Activated CD4-positive, alpha-beta T cell treated with anti-CD3 and anti-CD28 coated beads for 24 hours (primary cell): Measurements from ENCODE around the gene GRB7.
"Not testable (repeated sequence)": the region's sequence is repeated elsewhere in the genome, so short reads cannot be mapped to it uniquely, and the experiment has no call there.

ENCODE experiments used
- DNase-seq, 2 donors: peaks; one replicate each; pipeline ENCODE4 v3.0.0-alpha.2; 2020; ENCODE audit warnings: low read depth in 2 of 2

The GRB7 gene

GRCh38 chr17:39709319-39709997 is 28.3 kb upstream of the GRB7 start:
- no peak for DNase-seq

GRCh38 chr17:39709998-39710964 is 27.5 kb upstream of the GRB7 start:
- DNase-seq: no peak

DNA sequence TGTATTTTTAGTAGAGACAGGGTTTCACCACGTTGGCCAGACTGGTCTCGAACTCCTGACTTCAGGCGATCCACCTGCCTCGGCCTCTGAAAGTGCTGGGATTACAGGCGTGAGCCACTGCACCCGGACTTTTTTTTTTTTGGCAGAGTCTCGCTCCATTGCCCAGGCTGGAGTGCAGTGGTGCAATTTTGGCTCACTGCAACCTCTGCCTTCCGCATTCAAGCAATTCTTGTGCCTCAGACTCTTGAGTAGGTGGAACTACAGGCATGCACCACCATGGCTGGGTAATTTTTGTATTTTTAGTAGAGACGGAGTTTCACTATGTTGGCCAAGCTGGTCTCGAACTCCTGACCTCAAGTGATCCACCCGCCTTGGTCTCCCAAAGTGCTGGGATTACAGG is 26.7 kb upstream of the GRB7 start:
- DNase-seq: not testable (repeated sequence)

- no peak for DNase-seq
These were observed 25.9 kb upstream of the GRB7 start for GRCh38 chr17:39711851-39712250.

DNA sequence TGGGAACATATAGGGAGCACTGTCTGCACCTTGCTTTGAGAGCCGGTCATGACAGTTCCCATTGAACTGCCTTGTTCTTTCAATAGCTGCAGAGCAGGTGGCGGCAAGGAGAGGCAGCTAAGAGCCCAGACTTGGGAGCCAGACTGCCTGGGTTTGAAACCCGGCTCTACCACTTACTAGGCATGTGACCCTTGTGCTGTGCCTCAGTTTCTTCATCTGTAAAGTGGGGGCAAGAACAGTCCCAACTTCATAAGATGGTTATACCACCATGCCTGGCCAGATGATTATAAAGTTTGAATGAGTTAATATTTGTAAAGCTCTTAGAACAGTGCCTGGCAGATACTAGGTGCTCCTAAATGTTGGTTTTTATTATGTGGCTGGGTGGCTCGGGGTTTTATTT is 23.5 kb upstream of the GRB7 start:
- DNase-seq: no peak

DNA sequence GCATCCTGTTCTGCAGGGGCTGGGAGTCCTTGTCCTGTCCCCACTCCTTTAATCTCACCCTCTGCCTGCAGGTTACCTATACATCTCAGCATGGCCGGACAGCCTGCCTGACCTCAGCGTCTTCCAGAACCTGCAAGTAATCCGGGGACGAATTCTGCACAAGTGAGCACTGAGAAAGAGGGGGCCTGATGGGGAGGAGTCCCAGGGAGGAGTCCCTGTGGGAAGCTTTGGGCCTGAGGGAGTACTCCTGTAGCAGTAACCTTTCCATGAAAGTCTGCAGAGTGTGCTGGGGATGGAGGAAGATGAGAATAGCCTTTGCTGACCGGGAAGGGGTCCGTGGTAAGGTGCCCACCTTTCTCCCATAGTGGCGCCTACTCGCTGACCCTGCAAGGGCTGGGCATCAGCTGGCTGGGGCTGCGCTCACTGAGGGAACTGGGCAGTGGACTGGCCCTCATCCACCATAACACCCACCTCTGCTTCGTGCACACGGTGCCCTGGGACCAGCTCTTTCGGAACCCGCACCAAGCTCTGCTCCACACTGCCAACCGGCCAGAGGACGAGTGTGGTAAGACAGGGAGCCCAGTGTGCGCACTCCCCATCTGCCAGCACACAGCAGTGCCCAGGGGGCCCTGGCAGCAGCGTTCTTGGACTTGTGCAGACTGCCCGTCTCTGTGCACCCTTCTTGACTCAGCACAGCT is 22.2 kb upstream of the GRB7 start:
- no peak for DNase-seq

DNA sequence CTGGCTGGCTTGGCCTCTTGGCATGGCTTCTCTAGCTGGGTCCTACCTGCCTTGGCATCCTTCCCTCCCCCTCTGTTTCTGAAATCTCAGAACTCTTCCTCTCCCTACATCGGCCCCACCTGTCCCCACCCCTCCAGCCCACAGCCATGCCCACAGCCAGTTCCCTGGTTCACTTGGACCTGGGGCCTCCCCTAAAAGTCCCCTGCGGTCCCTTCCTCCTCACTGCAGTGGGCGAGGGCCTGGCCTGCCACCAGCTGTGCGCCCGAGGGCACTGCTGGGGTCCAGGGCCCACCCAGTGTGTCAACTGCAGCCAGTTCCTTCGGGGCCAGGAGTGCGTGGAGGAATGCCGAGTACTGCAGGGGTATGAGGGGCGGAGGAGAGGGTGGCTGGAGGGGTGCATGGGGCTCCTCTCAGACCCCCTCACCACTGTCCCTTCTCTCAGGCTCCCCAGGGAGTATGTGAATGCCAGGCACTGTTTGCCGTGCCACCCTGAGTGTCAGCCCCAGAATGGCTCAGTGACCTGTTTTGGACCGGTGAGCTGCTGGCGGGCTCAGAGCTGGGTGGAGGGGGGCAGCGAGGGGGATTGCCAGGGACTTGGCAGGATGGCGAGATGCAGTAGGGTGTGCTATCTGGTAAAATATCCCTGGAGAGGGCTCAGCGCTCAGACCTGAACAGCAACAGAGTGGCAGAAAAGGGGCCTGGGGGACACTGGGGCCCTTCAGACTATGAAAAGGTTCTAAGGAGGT is 21.5 kb upstream of the GRB7 start:
- no peak for DNase-seq

- no peak for DNase-seq
These were observed 20.7 kb upstream of the GRB7 start for GRCh38 chr17:39716879-39717536.

GRCh38 chr17:39717660-39718059 is 20.1 kb upstream of the GRB7 start:
- DNase-seq: no peak

DNA sequence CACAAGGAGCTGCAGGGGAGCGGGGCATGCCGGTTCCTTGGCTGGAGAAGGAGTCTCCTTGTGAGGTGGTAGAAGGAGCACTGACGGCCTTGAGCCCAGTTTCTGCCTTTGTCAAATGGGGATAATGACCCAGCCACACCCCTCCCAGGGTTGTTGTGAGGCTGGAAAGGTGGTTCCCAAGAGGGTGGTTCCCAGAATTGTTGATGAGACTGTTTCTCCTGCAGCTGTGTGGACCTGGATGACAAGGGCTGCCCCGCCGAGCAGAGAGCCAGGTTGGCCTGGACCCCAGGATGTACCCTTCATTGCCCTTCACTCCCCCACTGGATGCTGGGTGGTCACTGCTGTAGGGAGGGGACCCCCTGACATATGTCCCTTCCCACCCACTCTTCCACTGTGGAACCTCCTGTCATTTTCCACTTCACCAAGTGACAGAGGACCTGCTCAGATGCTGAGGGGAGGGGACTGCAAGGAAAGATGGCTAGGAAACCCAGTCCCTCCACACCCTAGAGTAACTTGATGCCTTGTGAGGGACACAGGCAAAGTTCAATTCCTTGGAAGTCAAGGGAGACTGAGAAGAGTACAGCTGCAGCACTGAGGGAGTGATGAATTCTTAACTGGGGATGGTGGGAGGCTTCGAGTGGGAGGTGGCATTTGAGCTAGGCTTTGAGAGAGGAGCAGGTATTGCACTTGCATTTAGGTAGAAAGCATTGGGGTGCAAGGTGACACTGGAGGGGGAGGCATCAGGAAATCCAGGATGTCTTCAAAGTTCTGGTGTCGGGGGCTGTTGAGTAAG is 18.0 kb upstream of the GRB7 start:
- no peak for DNase-seq

DNA sequence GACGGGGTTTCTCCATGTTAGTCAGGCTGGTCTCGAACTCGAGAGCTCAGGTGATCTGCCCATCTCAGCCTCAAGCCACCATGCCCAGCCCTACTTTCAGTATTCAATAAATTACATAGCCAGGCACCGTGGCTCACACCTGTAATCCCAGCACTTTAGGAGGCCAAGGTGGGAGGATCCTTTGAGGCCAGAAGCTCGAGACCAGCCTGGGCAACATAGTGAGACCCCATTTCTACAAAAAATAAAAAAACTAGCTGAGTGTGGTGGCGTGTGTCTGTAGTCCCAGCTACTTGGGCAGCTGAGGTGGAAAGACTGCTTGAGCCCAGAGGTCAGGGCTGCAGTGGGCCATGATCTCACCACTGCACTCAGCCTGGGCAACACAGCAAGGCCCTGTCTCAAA is 15.6 kb upstream of the GRB7 start:
- no peak for DNase-seq

- DNase-seq: no peak
These were observed 14.5 kb upstream of the GRB7 start for GRCh38 chr17:39722965-39723848.

DNA sequence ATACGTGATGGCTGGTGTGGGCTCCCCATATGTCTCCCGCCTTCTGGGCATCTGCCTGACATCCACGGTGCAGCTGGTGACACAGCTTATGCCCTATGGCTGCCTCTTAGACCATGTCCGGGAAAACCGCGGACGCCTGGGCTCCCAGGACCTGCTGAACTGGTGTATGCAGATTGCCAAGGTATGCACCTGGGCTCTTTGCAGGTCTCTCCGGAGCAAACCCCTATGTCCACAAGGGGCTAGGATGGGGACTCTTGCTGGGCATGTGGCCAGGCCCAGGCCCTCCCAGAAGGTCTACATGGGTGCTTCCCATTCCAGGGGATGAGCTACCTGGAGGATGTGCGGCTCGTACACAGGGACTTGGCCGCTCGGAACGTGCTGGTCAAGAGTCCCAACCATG is 13.0 kb upstream of the GRB7 start:
- DNase-seq: no peak

DNA sequence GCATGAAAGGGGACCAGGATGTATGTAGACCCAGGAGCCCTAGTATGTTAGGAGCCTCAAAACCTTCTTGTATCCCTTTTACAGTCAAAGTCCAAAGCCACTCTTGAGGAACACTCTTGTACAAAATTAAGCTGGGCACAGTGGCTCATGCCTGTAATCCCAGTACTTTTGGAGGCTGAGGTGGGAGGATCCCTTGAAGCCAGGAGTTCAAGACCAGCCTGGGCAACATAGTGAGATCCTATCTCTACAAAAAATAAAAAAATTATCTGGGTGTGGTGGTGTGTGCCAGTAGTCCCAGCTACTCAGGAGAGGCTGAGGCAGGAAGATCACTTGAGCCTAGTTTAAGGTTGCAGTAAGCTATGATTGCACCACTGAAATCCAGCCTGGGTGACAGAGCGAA is 11.8 kb upstream of the GRB7 start:
- not testable (repeated sequence) for DNase-seq

GRCh38 chr17:39726617-39727016 is 11.1 kb upstream of the GRB7 start:
- no peak for DNase-seq

DNA sequence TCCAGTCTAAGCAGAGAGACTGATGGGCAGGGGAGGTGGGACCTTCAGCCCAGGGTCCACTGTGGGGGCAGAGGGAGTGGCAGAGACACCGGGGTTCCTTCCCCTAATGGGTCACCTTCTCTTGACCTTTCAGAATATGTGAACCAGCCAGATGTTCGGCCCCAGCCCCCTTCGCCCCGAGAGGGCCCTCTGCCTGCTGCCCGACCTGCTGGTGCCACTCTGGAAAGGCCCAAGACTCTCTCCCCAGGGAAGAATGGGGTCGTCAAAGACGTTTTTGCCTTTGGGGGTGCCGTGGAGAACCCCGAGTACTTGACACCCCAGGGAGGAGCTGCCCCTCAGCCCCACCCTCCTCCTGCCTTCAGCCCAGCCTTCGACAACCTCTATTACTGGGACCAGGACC is 10.2 kb upstream of the GRB7 start:
- DNase-seq: no peak

- no peak for DNase-seq
These were observed 8.4 kb upstream of the GRB7 start for GRCh38 chr17:39729280-39729851.

- DNase-seq: peak; percentile 92 to 97
These were observed 7.4 kb upstream of the GRB7 start, which contains the start of gene MIEN1 for GRCh38 chr17:39730095-39730921. MIEN1 (minus strand) TSS chr17:39730532; CDS start chr17:39730495, 37 bp downstream.
